ENCODE data around the gene ABCB1. TPM values are rescaled to one million over a fixed set of nuclear protein-coding genes. Genes with fewer than 3 reads are reported as not detected.

Gene ABCB1
- total and polyA plus RNA-seq, 3 donors from 2014 or later: 6.5 to 8.6 (median 7.1) TPM

DNA sequence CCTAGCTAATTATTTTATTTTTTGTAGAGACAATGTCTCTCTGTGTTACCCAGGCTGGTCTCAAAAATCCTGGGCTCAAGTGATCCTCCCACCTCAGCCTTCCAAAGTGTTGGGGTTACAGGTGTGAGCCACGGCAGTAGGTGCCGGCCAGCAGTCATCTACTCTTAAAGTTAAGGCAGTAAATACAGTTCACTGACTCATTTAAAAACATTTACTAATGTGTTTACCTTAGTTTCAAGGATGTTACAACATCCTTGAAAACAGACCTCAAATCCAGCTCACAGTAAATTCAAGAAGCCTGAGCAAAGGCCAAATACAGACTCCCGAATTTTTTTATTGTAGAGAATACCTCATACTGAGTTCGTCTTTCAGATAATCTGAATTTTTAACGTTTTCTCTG is 95.6 kb downstream of the ABCB1 start:
- Histone ChIP-seq H3K27me3 (no peaks in the 10 kb centered on the region), H3K4me1 (no peaks in the 10 kb centered on the region), H3K36me3 (ENCODE audit: low read depth, missing control alignments) (no peaks in the 10 kb centered on the region), H3K4me3 (no peak overlapping the region), H3K27ac (no peak overlapping the region), H3K9me3 (no peaks in the 10 kb centered on the region)
- intact Hi-C loops (cut with DNase I; ENCODE audit: low total_unique reads): no loop called here
- WGBS, 2 donors: 77 to 82% methylated on average over 5 of the region's 5 CpGs
- TF ChIP-seq, protein P1, sequence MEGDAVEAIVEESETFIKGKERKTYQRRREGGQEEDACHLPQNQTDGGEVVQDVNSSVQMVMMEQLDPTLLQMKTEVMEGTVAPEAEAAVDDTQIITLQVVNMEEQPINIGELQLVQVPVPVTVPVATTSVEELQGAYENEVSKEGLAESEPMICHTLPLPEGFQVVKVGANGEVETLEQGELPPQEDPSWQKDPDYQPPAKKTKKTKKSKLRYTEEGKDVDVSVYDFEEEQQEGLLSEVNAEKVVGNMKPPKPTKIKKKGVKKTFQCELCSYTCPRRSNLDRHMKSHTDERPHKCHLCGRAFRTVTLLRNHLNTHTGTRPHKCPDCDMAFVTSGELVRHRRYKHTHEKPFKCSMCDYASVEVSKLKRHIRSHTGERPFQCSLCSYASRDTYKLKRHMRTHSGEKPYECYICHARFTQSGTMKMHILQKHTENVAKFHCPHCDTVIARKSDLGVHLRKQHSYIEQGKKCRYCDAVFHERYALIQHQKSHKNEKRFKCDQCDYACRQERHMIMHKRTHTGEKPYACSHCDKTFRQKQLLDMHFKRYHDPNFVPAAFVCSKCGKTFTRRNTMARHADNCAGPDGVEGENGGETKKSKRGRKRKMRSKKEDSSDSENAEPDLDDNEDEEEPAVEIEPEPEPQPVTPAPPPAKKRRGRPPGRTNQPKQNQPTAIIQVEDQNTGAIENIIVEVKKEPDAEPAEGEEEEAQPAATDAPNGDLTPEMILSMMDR (IDR thresholded peaks at IDR 0.05): no peak
- no peak for TF ChIP-seq POLR2A (IDR thresholded peaks at IDR 0.05)
- no peak for DNase-seq

DNA sequence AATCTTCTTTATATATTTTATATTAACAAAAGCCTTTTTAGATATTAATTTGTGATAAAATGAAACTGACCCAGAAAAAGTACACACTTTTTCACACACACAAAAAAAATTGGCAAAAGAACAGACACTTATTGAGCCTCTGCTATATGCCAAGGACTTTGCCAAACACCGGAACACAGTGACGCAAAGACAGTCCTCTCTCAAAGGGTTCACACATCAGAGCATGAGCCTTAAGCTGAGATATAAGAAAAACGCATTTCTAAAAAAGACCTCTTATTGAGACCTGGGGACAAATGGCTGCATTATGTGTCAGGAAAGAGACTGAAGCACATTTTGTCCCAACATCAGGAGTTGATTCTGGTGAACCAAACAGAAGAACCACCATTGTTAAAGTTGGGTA is 101.2 kb downstream of the ABCB1 start:
- no peaks in the 10 kb centered on the region for H3K36me3 ChIP-seq (ENCODE audit: low read depth, missing control alignments)
- TF ChIP-seq, protein P1 (IDR thresholded peaks at IDR 0.05): no peak
- TF ChIP-seq POLR2A (IDR thresholded peaks at IDR 0.05): no peak
- no peak overlapping the region for H3K4me3 ChIP-seq
- H3K27ac ChIP-seq: no peak overlapping the region
- no peaks in the 10 kb centered on the region for H3K9me3 ChIP-seq
- H3K27me3 ChIP-seq: no peaks in the 10 kb centered on the region
- H3K4me1 ChIP-seq: no peaks in the 10 kb centered on the region
- DNase-seq: no peak
- intact Hi-C loops (cut with DNase I; ENCODE audit: low total_unique reads): no loop called here
- WGBS, 2 donors: 84 to 93% methylated on average over 3 of the region's 3 CpGs

DNA sequence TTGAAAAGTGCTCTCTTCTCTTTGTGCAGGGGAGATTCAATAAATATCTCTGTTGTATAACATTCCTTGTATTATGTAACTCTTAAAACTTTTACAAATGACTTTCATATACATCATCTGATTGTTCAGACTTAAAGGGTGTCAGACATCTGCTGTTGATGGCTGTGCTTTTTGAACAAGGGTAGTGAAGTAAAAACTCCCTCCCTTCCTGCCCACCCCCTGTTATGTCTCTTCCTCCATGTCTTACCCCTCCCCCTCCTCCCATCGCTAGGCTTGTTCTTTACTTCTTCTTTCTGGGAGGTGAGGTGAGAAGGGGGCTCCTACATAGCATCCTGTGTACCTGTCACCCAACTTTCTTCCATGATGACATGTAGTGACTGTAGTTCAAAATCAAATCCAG is 101.8 kb downstream of the ABCB1 start:
- DNase-seq: no peak
- Histone ChIP-seq H3K9me3 (no peaks in the 10 kb centered on the region), H3K27me3 (no peaks in the 10 kb centered on the region), H3K36me3 (ENCODE audit: low read depth, missing control alignments) (no peaks in the 10 kb centered on the region), H3K4me1 (no peaks in the 10 kb centered on the region), H3K27ac (no peak overlapping the region), H3K4me3 (no peak overlapping the region)
- 50 to 70% methylated on average over 1 of the region's 1 CpG for WGBS, 2 donors
- TF ChIP-seq, protein P1 (IDR thresholded peaks at IDR 0.05): no peak
- intact Hi-C loops (cut with DNase I; ENCODE audit: low total_unique reads): no loop called here

DNA sequence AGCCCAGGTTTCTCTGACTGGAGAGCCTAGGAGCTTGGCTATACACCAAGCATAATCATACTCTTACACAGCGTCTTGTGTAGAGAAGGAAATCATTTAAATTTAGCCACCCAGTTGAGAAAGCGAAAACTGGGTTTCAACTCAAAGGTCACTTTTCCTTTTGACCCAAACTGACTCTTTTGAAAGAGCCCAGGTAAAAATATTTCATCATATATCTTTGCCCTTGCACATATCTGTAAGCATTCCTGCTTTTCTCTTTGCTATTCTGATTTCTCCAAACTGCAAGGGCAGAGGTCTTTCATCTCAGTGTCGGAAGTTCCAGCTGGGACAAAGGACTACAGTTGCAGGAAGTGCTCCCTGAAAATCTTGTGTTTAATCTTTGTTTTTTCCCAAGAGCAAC is 103.2 kb downstream of the ABCB1 start:
- 82 to 88% methylated on average over 3 of the region's 3 CpGs for WGBS, 2 donors
- TF ChIP-seq, protein P1 (IDR thresholded peaks at IDR 0.05): no peak
- TF ChIP-seq POLR2A (IDR thresholded peaks at IDR 0.05): no peak
- intact Hi-C loops (cut with DNase I; ENCODE audit: low total_unique reads): no loop called here

DNA sequence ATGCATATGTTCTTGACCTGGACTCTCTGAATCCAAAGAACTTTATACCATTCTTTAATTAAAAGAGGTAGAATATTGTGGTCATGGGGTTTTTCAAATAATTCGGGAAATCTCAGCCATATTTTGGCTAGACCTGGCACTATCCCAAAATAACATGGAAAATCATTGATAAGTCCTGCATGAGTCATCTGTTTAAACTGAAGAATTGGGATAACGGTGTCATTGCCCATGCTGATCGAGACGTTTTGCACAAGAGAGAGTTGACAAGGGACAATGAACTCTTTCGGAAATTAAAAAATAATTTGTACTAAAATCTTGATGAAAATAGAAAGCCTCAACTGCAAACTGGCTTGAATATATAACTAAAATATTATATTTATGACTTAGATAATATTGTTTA is 105.3 kb downstream of the ABCB1 start:
- H3K27me3 ChIP-seq: no peaks in the 10 kb centered on the region
- no peak overlapping the region for H3K4me3 ChIP-seq
- no peaks in the 10 kb centered on the region for H3K9me3 ChIP-seq
- H3K4me1 ChIP-seq: no peaks in the 10 kb centered on the region
- intact Hi-C loops (cut with DNase I; ENCODE audit: low total_unique reads): no loop called here
- 89 to 90% methylated on average over 5 of the region's 5 CpGs for WGBS, 2 donors
- H3K36me3 ChIP-seq (ENCODE audit: low read depth, missing control alignments): no peaks in the 10 kb centered on the region
- no peak overlapping the region for H3K27ac ChIP-seq
- TF ChIP-seq, protein P1 (IDR thresholded peaks at IDR 0.05): no peak
- no peak for TF ChIP-seq POLR2A (IDR thresholded peaks at IDR 0.05)
- no peak for DNase-seq

More for the DNA sequence above, 103.2 kb downstream of the ABCB1 start:
- no peaks in the 10 kb centered on the region for H3K4me1 ChIP-seq
- H3K27ac ChIP-seq: no peak overlapping the region
- H3K27me3 ChIP-seq: no peaks in the 10 kb centered on the region
- no peaks in the 10 kb centered on the region for H3K36me3 ChIP-seq (ENCODE audit: low read depth, missing control alignments)
- no peak overlapping the region for H3K4me3 ChIP-seq
- no peak for DNase-seq
- H3K9me3 ChIP-seq: no peaks in the 10 kb centered on the region
